ENCODE data around the gene NCOR1.
"Not testable (repeated sequence)": the region's sequence is repeated elsewhere in the genome, so short reads cannot be mapped to it uniquely, and the experiment has no call there.

Gene NCOR1

DNA sequence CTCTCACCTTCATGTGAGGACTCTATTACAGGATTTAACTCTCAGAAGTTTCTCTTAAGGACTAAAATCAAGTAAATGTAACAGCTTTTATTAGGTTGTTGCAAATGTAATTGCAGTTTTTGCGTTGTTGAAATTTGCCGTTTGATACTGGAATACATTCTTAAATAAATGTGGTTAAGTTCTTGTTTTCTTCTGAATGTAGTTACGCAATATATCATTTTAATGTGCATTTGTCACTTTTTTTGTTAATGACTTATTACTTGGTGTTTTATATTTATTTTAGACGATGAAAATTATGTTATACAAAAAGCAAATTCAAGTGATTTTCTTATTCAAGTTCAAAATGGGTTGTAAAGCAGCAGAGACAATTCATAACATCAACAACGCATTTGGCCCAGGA is 139.4 kb downstream of the NCOR1 start:
- Histone ChIP-seq H3K27me3 (ENCODE audit: control insufficient read depth in 2 of 2, insufficient read depth in 2 of 2, low read length in 2 of 2) (no peaks in the 10 kb centered on the region), H3K9me3 (ENCODE audit: control insufficient read depth in 2 of 2, low read length in 2 of 2) (no peaks in the 10 kb centered on the region), H3K4me3 (ENCODE audit: low read length in 2 of 2) (no peak overlapping the region), H3K4me1 (ENCODE audit: control insufficient read depth in 2 of 2, insufficient read depth in 2 of 2, low read length in 2 of 2) (no peaks in the 10 kb centered on the region), H3K27ac (ENCODE audit: low read depth in 2 of 2, low read length in 2 of 2) (no peak overlapping the region), H3K36me3 (ENCODE audit: control insufficient read depth in 2 of 2, insufficient read depth in 2 of 2, low read length in 2 of 2) (peaks cover 62 to 67% of the 10 kb centered on the region in 2 donors), H3K9ac (ENCODE audit: low read depth in 1 of 2, low read length in 2 of 2) (no peak overlapping the region)

DNA sequence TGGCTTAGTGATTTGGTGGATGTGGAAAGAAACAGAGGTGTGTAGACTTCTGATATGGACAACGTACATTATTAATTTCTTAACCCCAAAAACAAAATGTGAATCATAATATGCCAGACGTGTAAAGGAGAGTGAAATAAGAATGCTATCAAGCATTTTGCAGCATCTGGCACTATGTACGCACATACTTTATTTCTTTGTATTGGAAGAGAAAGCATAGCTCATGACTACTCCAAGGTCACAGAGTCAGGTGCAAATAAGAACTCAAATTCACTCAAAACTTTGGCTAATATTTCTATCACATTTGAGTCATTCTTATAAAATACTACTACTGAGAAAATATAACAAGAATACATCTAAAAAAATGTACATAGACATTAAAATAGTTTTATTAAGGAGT is 140.9 kb downstream of the NCOR1 start:
- H3K27ac ChIP-seq (ENCODE audit: low read depth in 2 of 2, low read length in 2 of 2), result no peak overlapping the region
- no peaks in the 10 kb centered on the region for H3K27me3 ChIP-seq (ENCODE audit: control insufficient read depth in 2 of 2, insufficient read depth in 2 of 2, low read length in 2 of 2)
- H3K4me1 ChIP-seq (ENCODE audit: control insufficient read depth in 2 of 2, insufficient read depth in 2 of 2, low read length in 2 of 2), result no peaks in the 10 kb centered on the region
- H3K4me3 ChIP-seq (ENCODE audit: low read length in 2 of 2), result no peak overlapping the region
- H3K36me3 ChIP-seq (ENCODE audit: control insufficient read depth in 2 of 2, insufficient read depth in 2 of 2, low read length in 2 of 2), result peaks cover 66 to 72% of the 10 kb centered on the region in 2 donors
- no peak overlapping the region for H3K9ac ChIP-seq (ENCODE audit: low read depth in 1 of 2, low read length in 2 of 2)
- no peaks in the 10 kb centered on the region for H3K9me3 ChIP-seq (ENCODE audit: control insufficient read depth in 2 of 2, low read length in 2 of 2)

DNA sequence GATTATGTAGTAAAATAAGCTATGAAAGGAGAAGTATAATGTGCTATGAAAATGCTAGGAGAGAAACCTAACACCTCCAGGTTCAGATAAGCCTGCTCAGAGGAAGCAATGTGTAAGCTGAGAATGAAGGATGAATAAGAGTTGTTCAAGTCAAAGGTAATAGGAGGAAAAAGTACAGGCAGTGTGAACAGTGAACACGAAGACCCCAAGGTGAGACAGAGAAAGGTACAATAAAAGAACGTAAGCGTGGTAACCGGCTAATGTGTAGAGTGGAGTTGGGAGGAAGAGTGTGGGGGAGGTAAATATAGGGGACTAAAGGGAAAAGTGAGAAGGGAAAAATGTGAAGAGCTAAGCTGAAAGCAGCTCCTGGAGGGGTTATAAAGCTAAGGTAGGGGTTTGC is 141.5 kb downstream of the NCOR1 start:
- no peak overlapping the region for H3K27ac ChIP-seq (ENCODE audit: low read depth in 2 of 2, low read length in 2 of 2)
- H3K9me3 ChIP-seq (ENCODE audit: control insufficient read depth in 2 of 2, low read length in 2 of 2), result no peaks in the 10 kb centered on the region
- H3K36me3 ChIP-seq (ENCODE audit: control insufficient read depth in 2 of 2, insufficient read depth in 2 of 2, low read length in 2 of 2), result peaks cover 67 to 72% of the 10 kb centered on the region in 2 donors
- no peak overlapping the region for H3K9ac ChIP-seq (ENCODE audit: low read depth in 1 of 2, low read length in 2 of 2)
- H3K4me1 ChIP-seq (ENCODE audit: control insufficient read depth in 2 of 2, insufficient read depth in 2 of 2, low read length in 2 of 2), result no peaks in the 10 kb centered on the region
- H3K4me3 ChIP-seq (ENCODE audit: low read length in 2 of 2), result no peak overlapping the region
- no peaks in the 10 kb centered on the region for H3K27me3 ChIP-seq (ENCODE audit: control insufficient read depth in 2 of 2, insufficient read depth in 2 of 2, low read length in 2 of 2)

DNA sequence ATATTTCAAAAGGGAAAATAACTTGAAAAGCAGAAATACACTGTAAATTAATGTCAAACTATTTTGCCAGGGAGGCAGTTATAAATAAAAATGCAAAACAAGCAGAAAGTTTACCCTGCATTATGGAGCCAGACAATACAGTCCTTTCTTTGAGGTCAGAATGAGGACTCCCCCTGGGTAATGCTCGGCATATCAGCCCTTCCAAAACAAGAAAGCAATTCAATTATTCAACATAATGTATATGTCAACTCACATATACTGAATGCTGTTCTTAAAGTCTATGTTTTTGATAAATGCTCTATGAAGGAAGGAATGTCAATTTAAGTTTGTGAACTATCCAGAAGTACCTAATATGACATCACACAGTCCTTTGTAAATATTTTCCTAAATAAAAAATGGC is 143.3 kb downstream of the NCOR1 start:
- H3K27ac ChIP-seq (ENCODE audit: low read depth in 2 of 2, low read length in 2 of 2), result no peak overlapping the region
- no peaks in the 10 kb centered on the region for H3K4me1 ChIP-seq (ENCODE audit: control insufficient read depth in 2 of 2, insufficient read depth in 2 of 2, low read length in 2 of 2)
- H3K4me3 ChIP-seq (ENCODE audit: low read length in 2 of 2), result no peak overlapping the region
- H3K9me3 ChIP-seq (ENCODE audit: control insufficient read depth in 2 of 2, low read length in 2 of 2), result no peaks in the 10 kb centered on the region
- no peaks in the 10 kb centered on the region for H3K27me3 ChIP-seq (ENCODE audit: control insufficient read depth in 2 of 2, insufficient read depth in 2 of 2, low read length in 2 of 2)
- peaks cover 69 to 76% of the 10 kb centered on the region in 2 donors for H3K36me3 ChIP-seq (ENCODE audit: control insufficient read depth in 2 of 2, insufficient read depth in 2 of 2, low read length in 2 of 2)
- no peak overlapping the region for H3K9ac ChIP-seq (ENCODE audit: low read depth in 1 of 2, low read length in 2 of 2)

DNA sequence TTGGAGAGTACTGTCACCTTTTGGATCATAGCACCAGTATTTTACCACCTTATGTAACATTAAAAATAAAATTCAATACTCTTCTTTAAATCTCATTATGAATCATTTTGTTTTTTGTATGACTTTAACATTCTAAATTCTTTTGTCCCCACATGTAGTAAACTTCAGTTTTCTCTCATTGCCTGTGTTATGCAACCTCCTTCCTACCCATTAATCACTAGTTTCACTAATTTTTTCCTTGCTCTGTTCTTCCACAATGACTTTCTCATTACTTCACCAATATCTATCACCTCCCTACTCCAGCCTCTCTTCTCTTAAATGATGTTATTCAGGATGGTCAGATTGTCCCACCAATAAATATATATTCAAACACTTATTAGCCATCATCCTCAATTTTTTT is 147.0 kb downstream of the NCOR1 start:
- Histone ChIP-seq H3K27ac (ENCODE audit: low read depth in 2 of 2, low read length in 2 of 2) (no peak overlapping the region), H3K4me3 (ENCODE audit: low read length in 2 of 2) (no peak overlapping the region), H3K27me3 (ENCODE audit: control insufficient read depth in 2 of 2, insufficient read depth in 2 of 2, low read length in 2 of 2) (no peaks in the 10 kb centered on the region), H3K9me3 (ENCODE audit: control insufficient read depth in 2 of 2, low read length in 2 of 2) (no peaks in the 10 kb centered on the region), H3K36me3 (ENCODE audit: control insufficient read depth in 2 of 2, insufficient read depth in 2 of 2, low read length in 2 of 2) (peaks cover 76 to 82% of the 10 kb centered on the region in 2 donors), H3K4me1 (ENCODE audit: control insufficient read depth in 2 of 2, insufficient read depth in 2 of 2, low read length in 2 of 2) (no peaks in the 10 kb centered on the region), H3K9ac (ENCODE audit: low read depth in 1 of 2, low read length in 2 of 2) (no peak overlapping the region)

DNA sequence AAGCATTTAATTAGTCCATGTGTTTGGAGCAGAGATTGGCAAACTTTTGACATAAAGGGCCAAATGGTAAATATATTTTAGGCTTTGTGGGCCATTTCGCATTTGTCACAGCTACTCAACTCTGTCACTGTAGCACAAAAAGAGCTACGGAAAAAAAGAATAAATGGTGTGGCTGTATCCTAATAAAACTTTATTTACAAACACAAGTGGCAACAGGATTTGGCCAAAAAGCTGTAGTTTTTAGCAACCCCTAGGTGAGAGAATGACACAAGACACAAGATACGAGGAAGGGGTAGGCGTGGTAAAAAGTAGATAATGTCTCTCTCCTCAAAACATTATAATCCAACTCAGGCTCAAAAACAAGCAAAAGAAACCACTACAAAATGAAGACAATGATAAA is 149.2 kb downstream of the NCOR1 start:
- Histone ChIP-seq H3K9me3 (ENCODE audit: control insufficient read depth in 2 of 2, low read length in 2 of 2) (no peaks in the 10 kb centered on the region), H3K4me3 (ENCODE audit: low read length in 2 of 2) (no peak overlapping the region), H3K36me3 (ENCODE audit: control insufficient read depth in 2 of 2, insufficient read depth in 2 of 2, low read length in 2 of 2) (peaks cover 81 to 84% of the 10 kb centered on the region in 2 donors), H3K4me1 (ENCODE audit: control insufficient read depth in 2 of 2, insufficient read depth in 2 of 2, low read length in 2 of 2) (no peaks in the 10 kb centered on the region), H3K9ac (ENCODE audit: low read depth in 1 of 2, low read length in 2 of 2) (no peak overlapping the region), H3K27ac (ENCODE audit: low read depth in 2 of 2, low read length in 2 of 2) (no peak overlapping the region), H3K27me3 (ENCODE audit: control insufficient read depth in 2 of 2, insufficient read depth in 2 of 2, low read length in 2 of 2) (no peaks in the 10 kb centered on the region)

DNA sequence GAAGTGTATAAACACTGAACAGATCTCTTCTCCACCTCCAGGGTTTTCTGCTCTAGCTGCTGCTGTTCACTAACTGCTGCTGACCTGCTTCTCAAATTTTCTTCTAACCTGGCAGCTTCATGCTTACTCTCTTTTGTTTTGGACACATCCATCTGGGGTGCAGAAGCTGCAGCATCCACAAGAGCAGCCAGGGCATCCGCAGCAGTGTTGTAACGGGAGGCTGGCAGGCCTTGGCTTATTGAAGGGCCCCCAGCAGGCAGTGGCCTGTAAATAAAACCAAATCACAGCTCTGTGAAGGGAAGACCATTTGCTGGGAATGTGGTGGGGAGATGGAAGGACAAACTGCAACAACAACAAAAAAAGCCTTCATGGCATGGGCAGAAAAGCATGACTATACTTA is 153.7 kb downstream of the NCOR1 start:
- Histone ChIP-seq H3K27me3 (ENCODE audit: control insufficient read depth in 2 of 2, insufficient read depth in 2 of 2, low read length in 2 of 2) (no peaks in the 10 kb centered on the region), H3K4me1 (ENCODE audit: control insufficient read depth in 2 of 2, insufficient read depth in 2 of 2, low read length in 2 of 2) (no peaks in the 10 kb centered on the region), H3K4me3 (ENCODE audit: low read length in 2 of 2) (no peak overlapping the region), H3K9ac (ENCODE audit: low read depth in 1 of 2, low read length in 2 of 2) (no peak overlapping the region), H3K36me3 (ENCODE audit: control insufficient read depth in 2 of 2, insufficient read depth in 2 of 2, low read length in 2 of 2) (peaks cover 79 to 86% of the 10 kb centered on the region in 2 donors), H3K27ac (ENCODE audit: low read depth in 2 of 2, low read length in 2 of 2) (no peak overlapping the region), H3K9me3 (ENCODE audit: control insufficient read depth in 2 of 2, low read length in 2 of 2) (no peaks in the 10 kb centered on the region)

DNA sequence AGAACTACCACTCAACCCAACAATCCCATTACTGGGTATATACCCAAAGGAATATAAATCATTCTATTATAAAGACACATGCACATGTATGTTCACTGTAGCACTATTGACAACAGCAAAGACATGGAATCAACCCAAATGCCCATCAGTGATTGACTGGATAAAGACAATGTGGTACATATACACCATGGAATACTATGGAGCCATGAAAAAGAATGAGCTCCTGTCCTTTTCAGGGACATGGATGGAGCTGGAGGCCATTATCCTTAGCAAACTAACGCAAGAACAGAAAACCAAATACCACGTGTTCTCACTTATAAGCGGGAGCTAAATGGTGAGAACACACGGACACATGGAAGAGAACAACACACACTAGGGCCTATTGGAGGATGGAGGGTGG is 160.2 kb downstream of the NCOR1 start:
- not testable (repeated sequence) for H3K9ac ChIP-seq (ENCODE audit: low read depth in 1 of 2, low read length in 2 of 2); H3K4me1 ChIP-seq (ENCODE audit: control insufficient read depth in 2 of 2, insufficient read depth in 2 of 2, low read length in 2 of 2); H3K9me3 ChIP-seq (ENCODE audit: control insufficient read depth in 2 of 2, low read length in 2 of 2); H3K27me3 ChIP-seq (ENCODE audit: control insufficient read depth in 2 of 2, insufficient read depth in 2 of 2, low read length in 2 of 2); H3K4me3 ChIP-seq (ENCODE audit: low read length in 2 of 2); H3K27ac ChIP-seq (ENCODE audit: low read depth in 2 of 2, low read length in 2 of 2)
- H3K36me3 ChIP-seq (ENCODE audit: control insufficient read depth in 2 of 2, insufficient read depth in 2 of 2, low read length in 2 of 2), result peaks cover 40 to 55% of the 10 kb centered on the region in 2 donors

DNA sequence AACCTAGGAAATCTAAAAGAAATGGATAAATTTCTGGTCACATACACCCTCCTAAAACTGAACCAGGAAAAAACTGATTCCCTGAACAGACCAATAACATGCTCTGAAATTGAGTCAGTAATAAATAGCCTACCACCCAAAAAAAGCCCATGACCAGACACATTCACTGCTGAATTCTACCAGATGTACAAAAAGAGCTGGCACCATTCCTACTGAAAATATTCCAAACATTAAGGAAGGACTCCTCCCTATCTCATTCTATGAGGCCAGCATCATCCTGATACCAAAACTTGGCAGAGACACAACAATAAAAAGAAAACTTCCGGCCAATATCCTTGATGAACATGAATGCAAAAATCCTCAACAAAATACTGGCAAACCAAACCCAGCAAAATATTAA is 162.8 kb downstream of the NCOR1 start:
- no peaks in the 10 kb centered on the region for H3K27me3 ChIP-seq (ENCODE audit: control insufficient read depth in 2 of 2, insufficient read depth in 2 of 2, low read length in 2 of 2)
- no peak overlapping the region for H3K9ac ChIP-seq (ENCODE audit: low read depth in 1 of 2, low read length in 2 of 2)
- peaks cover 31 to 52% of the 10 kb centered on the region in 2 donors for H3K36me3 ChIP-seq (ENCODE audit: control insufficient read depth in 2 of 2, insufficient read depth in 2 of 2, low read length in 2 of 2)
- no peak overlapping the region for H3K27ac ChIP-seq (ENCODE audit: low read depth in 2 of 2, low read length in 2 of 2)
- H3K9me3 ChIP-seq (ENCODE audit: control insufficient read depth in 2 of 2, low read length in 2 of 2), result no peaks in the 10 kb centered on the region
- no peaks in the 10 kb centered on the region for H3K4me1 ChIP-seq (ENCODE audit: control insufficient read depth in 2 of 2, insufficient read depth in 2 of 2, low read length in 2 of 2)
- H3K4me3 ChIP-seq (ENCODE audit: low read length in 2 of 2), result no peak overlapping the region

DNA sequence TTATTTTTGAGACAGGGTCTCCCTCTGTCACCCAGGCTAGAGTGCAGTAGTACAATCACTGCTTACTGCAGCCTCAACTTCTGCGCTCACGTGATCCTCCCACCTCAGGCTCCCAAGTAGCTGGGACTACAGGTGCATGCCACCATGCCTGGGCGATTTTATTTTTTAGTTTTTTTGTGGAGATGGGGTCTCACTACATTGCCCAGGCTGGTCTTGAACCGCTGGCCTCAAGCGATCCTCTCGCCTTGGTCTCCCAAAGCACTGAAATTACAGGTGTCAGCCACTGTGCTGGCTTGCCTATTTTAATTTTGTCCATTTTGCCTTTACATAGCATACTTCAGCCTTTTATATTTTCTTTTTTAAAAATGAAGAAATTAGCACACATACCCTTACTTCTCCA is 164.5 kb downstream of the NCOR1 start:
- no peaks in the 10 kb centered on the region for H3K9me3 ChIP-seq (ENCODE audit: control insufficient read depth in 2 of 2, low read length in 2 of 2)
- H3K4me3 ChIP-seq (ENCODE audit: low read length in 2 of 2), result no peak overlapping the region
- H3K9ac ChIP-seq (ENCODE audit: low read depth in 1 of 2, low read length in 2 of 2), result no peak overlapping the region
- no peaks in the 10 kb centered on the region for H3K27me3 ChIP-seq (ENCODE audit: control insufficient read depth in 2 of 2, insufficient read depth in 2 of 2, low read length in 2 of 2)
- no peaks in the 10 kb centered on the region for H3K4me1 ChIP-seq (ENCODE audit: control insufficient read depth in 2 of 2, insufficient read depth in 2 of 2, low read length in 2 of 2)
- H3K36me3 ChIP-seq (ENCODE audit: control insufficient read depth in 2 of 2, insufficient read depth in 2 of 2, low read length in 2 of 2), result peaks cover 35 to 55% of the 10 kb centered on the region in 2 donors
- H3K27ac ChIP-seq (ENCODE audit: low read depth in 2 of 2, low read length in 2 of 2), result no peak overlapping the region

DNA sequence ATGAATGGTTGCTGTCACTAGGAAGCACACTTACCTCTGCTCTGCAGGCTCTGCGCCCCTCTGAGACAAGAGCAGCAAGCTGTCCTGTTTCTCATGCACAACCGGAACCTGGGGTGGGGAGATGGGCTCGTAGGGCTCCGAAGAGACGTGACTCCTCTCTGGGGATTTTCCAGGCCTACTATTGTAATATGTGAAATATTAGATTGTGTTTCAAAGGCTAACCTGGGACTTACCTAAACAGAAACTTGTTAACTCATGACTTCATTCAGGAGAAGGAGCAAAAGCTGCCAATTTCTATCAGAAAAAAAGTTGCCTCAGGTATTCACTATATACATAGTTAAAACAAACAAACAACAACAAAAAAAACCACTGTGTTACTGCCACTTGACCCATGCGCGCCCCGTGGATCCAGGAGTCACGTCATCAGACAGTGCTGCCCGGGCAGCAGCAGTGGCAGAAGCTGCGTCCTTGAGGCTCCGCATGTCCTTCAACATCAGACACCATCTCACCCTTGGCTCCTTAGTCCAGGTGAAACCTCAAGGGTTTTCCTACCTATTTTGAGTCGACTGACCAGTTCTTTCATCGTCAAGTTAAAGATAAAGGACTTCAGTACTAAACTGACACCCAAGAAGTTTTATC is 166.4 kb downstream of the NCOR1 start:
- Histone ChIP-seq H3K36me3 (ENCODE audit: control insufficient read depth in 2 of 2, insufficient read depth in 2 of 2, low read length in 2 of 2) (peaks cover 39 to 59% of the 10 kb centered on the region in 2 donors), H3K4me3 (ENCODE audit: low read length in 2 of 2) (no peak overlapping the region), H3K27ac (ENCODE audit: low read depth in 2 of 2, low read length in 2 of 2) (no peak overlapping the region)

More for the DNA sequence above, 166.4 kb downstream of the NCOR1 start:
- Histone ChIP-seq H3K4me1 (ENCODE audit: control insufficient read depth in 2 of 2, insufficient read depth in 2 of 2, low read length in 2 of 2) (no peaks in the 10 kb centered on the region), H3K27me3 (ENCODE audit: control insufficient read depth in 2 of 2, insufficient read depth in 2 of 2, low read length in 2 of 2) (no peaks in the 10 kb centered on the region), H3K9ac (ENCODE audit: low read depth in 1 of 2, low read length in 2 of 2) (no peak overlapping the region), H3K9me3 (ENCODE audit: control insufficient read depth in 2 of 2, low read length in 2 of 2) (no peaks in the 10 kb centered on the region)
